PC-9 (cell line): ENCODE data around the gene SEC24D.

Experiments
- CTCF ChIP-seq: fragments of 200-600 bp; sonication (generic); conservative IDR thresholded peaks from 2 replicates; pipeline ENCODE4 v1.6.1; 2017; ENCODE audit warnings: mixed run types, antibody characterized with exemption, mild to moderate bottlenecking, moderate library complexity
- EZH2 ChIP-seq: fragments of 200-600 bp; sonication (generic); IDR thresholded peaks from 2 replicates; pipeline ENCODE4 v1.8.0; 2017; ENCODE audit warnings: antibody characterized with exemption, low read depth

GRCh38 chr4:118754890-118755289 is 81.0 kb downstream of the SEC24D start:
- TF ChIP-seq CTCF (no peak), EZH2 (no peak)
